ENCODE results near the gene RAB27B.

GRCh38 chr18:54856105-54856646 lies 27.9 kb downstream of the RAB27B start:
- TF ChIP-seq EZH2 (IDR thresholded peaks at IDR 0.05; ENCODE audit: borderline replicate concordance, low read length): no peak
- TF ChIP-seq CTCF (IDR thresholded peaks at IDR 0.05; ENCODE audit: low read length): no peak
